ENCODE data around the gene ADAM22.

DNA sequence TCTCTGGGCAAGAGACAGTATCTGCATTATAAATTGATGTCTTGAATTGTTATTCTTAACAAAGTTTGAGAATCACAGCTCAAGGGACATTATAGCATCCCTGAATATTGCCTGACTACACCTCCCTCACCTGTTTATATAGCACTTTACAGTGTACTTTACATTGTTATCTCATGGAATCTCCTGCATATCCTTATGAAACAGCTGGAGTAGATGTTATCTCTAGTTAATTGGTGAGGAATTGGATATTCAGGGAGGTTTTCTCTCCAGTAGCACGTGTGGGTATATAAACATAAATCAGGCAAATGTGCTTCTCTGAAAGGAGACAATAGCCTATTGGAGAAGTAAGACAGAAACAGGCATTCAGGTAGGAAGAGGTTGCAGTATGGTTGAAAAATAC lies 168.6 kb downstream of the ADAM22 start:
- TF ChIP-seq, protein P1, sequence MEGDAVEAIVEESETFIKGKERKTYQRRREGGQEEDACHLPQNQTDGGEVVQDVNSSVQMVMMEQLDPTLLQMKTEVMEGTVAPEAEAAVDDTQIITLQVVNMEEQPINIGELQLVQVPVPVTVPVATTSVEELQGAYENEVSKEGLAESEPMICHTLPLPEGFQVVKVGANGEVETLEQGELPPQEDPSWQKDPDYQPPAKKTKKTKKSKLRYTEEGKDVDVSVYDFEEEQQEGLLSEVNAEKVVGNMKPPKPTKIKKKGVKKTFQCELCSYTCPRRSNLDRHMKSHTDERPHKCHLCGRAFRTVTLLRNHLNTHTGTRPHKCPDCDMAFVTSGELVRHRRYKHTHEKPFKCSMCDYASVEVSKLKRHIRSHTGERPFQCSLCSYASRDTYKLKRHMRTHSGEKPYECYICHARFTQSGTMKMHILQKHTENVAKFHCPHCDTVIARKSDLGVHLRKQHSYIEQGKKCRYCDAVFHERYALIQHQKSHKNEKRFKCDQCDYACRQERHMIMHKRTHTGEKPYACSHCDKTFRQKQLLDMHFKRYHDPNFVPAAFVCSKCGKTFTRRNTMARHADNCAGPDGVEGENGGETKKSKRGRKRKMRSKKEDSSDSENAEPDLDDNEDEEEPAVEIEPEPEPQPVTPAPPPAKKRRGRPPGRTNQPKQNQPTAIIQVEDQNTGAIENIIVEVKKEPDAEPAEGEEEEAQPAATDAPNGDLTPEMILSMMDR (IDR thresholded peaks at IDR 0.05): no peak
- no peak for TF ChIP-seq EZH2 (IDR thresholded peaks at IDR 0.05; ENCODE audit: borderline replicate concordance, insufficient read depth, low read depth, low read length, poor library complexity, severe bottlenecking)
